CD14-positive monocyte (primary cell): ENCODE measurements around the gene RALB. TPM values are rescaled to one million over a fixed set of nuclear protein-coding genes. Genes with fewer than 3 reads are reported as not detected.

ENCODE experiments used
- DNase-seq, 3 donors: peaks; one replicate each; pipeline ENCODE4 v3.0.0-alpha.2; 2011 to 2022
- H2AFZ ChIP-seq: 2 replicates; pipeline ENCODE4 v1.6.0; 2012; ENCODE audit warnings: mild to moderate bottlenecking, low read depth, low read length, inconsistent platforms; ENCODE audit not compliant: insufficient read depth, poor library complexity, severe bottlenecking
- H3K27ac ChIP-seq, 2 donors: 1 replicate in 1 of 2; 2 replicates in 1 of 2; pipeline ENCODE4 v1.5.1; 2012 to 2013; ENCODE audit warnings: low read length in 2 of 2, control low read depth in 1 of 2, inconsistent platforms in 1 of 2, low read depth in 1 of 2, mild to moderate bottlenecking in 1 of 2
- H3K27me3 ChIP-seq, 2 donors: one replicate each; pipeline versions ENCODE4 v1.6.0 to v1.6.1; 2011 to 2013; ENCODE audit warnings: low read length in 2 of 2; ENCODE audit not compliant: control insufficient read depth in 2 of 2, insufficient read depth in 2 of 2
- H3K36me3 ChIP-seq, 2 donors: replicated peaks in 1 of 2; 1 replicate in 1 of 2; 2 replicates in 1 of 2; pipeline versions ENCODE4 v1.5.1 to v1.6.1; 2012 to 2013; ENCODE audit warnings: low read length in 2 of 2, control low read depth in 1 of 2, inconsistent platforms in 1 of 2, mild to moderate bottlenecking in 1 of 2; ENCODE audit not compliant: insufficient read depth in 2 of 2, control insufficient read depth in 1 of 2
- H3K4me1 ChIP-seq, 2 donors: 1 replicate in 1 of 2; 2 replicates in 1 of 2; pipeline versions ENCODE4 v1.5.1 to v1.6.1; 2012 to 2013; ENCODE audit warnings: low read length in 2 of 2, control low read depth in 1 of 2, inconsistent platforms in 1 of 2, mild to moderate bottlenecking in 1 of 2, moderate library complexity in 1 of 2; ENCODE audit not compliant: insufficient read depth in 2 of 2, control insufficient read depth in 1 of 2
- H3K4me2 ChIP-seq: replicated peaks from 2 replicates; pipeline ENCODE3; 2012; ENCODE audit warnings: low read length, moderate library complexity, mild to moderate bottlenecking; ENCODE audit not compliant: poor library complexity, severe bottlenecking; ENCODE audit errors: extremely low read depth
- H3K4me3 ChIP-seq, 3 experiments: fragments of 200-600 bp in 1 of 3; sonication (generic) in 1 of 3; replicated peaks in 1 of 3; 1 replicate in 2 of 3; 2 replicates in 1 of 3; pipeline ENCODE4 v1.5.1; 2011 to 2013; ENCODE audit warnings: low read length in 3 of 3, mild to moderate bottlenecking in 3 of 3, control low read depth in 2 of 3, low read depth in 2 of 3, inconsistent platforms in 1 of 3, moderate library complexity in 1 of 3
- H3K79me2 ChIP-seq: 2 replicates; pipeline ENCODE4 v1.6.0; 2012; ENCODE audit warnings: mild to moderate bottlenecking, control low read depth, inconsistent platforms, low read length, moderate library complexity; ENCODE audit not compliant: insufficient read depth
- H3K9ac ChIP-seq: 2 replicates; pipeline ENCODE4 v1.6.0; 2017; ENCODE audit warnings: low read length, mild to moderate bottlenecking; ENCODE audit not compliant: insufficient read depth, poor library complexity, severe bottlenecking
- H3K9me3 ChIP-seq, 2 donors: replicated peaks in 1 of 2; 1 replicate in 1 of 2; 2 replicates in 1 of 2; pipeline versions ENCODE4 v1.5.1 to v1.6.1; 2012 to 2013; ENCODE audit warnings: low read length in 2 of 2, control low read depth in 1 of 2; ENCODE audit not compliant: control insufficient read depth in 1 of 2, insufficient read depth in 1 of 2
- H4K20me1 ChIP-seq: 2 replicates; pipeline ENCODE4 v1.6.0; 2012; ENCODE audit warnings: mild to moderate bottlenecking, low read length, control low read depth, moderate library complexity; ENCODE audit not compliant: insufficient read depth
- H3K27ac Mint-ChIP-seq, 7 donors: one replicate each; pipeline ENCODE4 v1.8.0; 2020; ENCODE audit warnings: mild to moderate bottlenecking in 7 of 7, mixed read lengths in 7 of 7, moderate library complexity in 6 of 7, inconsistent platforms in 2 of 7
- H3K27me3 Mint-ChIP-seq, 3 donors: one replicate each; pipeline ENCODE4 v1.8.0; 2021 to 2022; ENCODE audit warnings: low read depth in 3 of 3, mild to moderate bottlenecking in 3 of 3, mixed read lengths in 3 of 3, moderate library complexity in 3 of 3, inconsistent platforms in 1 of 3
- H3K36me3 Mint-ChIP-seq, 2 donors: one replicate each; pipeline ENCODE4 v1.8.0; 2020; ENCODE audit warnings: mixed read lengths in 2 of 2, inconsistent platforms in 1 of 2, mild to moderate bottlenecking in 1 of 2
- H3K4me1 Mint-ChIP-seq: one replicate; pipeline ENCODE4 v1.8.0; 2020; ENCODE audit warnings: mild to moderate bottlenecking, mixed read lengths
- H3K4me3 Mint-ChIP-seq, 2 donors: one replicate each; pipeline ENCODE4 v1.8.0; 2020; ENCODE audit warnings: mild to moderate bottlenecking in 2 of 2, mixed read lengths in 2 of 2, moderate library complexity in 1 of 2
- H3K9me3 Mint-ChIP-seq, 7 donors: one replicate each; pipeline ENCODE4 v1.8.0; 2020 to 2022; ENCODE audit warnings: mixed read lengths in 7 of 7, mild to moderate bottlenecking in 6 of 7, moderate library complexity in 6 of 7, inconsistent platforms in 2 of 7
- WGBS: methylation state at CpG from one replicate; pipeline ENCODE4 v1.1.5; 2013; ENCODE audit warnings: missing lambda C conversion rate; ENCODE audit not compliant: insufficient coverage; 5-methylcytosine and 5-hydroxymethylcytosine counted together
- intact Hi-C, 2 donors: fragments of 100-400 bp; cut with micrococcal nuclease; formaldehyde crosslinking; loops; one replicate each; pipeline versions ENCODE4 v1.15.0 to v1.15.1; 2023
- polyA plus RNA-seq, 3 donors: library from polyadenylated mRNA; depleted of rRNA in 1 of 3; unstranded in 2 of 3; stranded (reverse) in 1 of 3; fragments of 300-500 nt in 2 of 3; fragments of >200 nt in 1 of 3; fragmentation: Illumina TruSeq in 2 of 3; gene quantifications; 1 replicate in 2 of 3; 2 replicates in 1 of 3; pipeline ENCODE4 v1.2.3, GENCODE V29; 2012 to 2021
- TF ChIP-seq, protein P1 (sequence below): fragments of 200-600 bp; IDR thresholded peaks from one replicate; pipeline ENCODE4 v1.8.0; 2022; ENCODE audit warnings: antibody characterized with exemption, mild to moderate bottlenecking

Gene RALB
- polyA plus RNA-seq, 3 donors: 57.2 to 163 (median 139) TPM

DNA sequence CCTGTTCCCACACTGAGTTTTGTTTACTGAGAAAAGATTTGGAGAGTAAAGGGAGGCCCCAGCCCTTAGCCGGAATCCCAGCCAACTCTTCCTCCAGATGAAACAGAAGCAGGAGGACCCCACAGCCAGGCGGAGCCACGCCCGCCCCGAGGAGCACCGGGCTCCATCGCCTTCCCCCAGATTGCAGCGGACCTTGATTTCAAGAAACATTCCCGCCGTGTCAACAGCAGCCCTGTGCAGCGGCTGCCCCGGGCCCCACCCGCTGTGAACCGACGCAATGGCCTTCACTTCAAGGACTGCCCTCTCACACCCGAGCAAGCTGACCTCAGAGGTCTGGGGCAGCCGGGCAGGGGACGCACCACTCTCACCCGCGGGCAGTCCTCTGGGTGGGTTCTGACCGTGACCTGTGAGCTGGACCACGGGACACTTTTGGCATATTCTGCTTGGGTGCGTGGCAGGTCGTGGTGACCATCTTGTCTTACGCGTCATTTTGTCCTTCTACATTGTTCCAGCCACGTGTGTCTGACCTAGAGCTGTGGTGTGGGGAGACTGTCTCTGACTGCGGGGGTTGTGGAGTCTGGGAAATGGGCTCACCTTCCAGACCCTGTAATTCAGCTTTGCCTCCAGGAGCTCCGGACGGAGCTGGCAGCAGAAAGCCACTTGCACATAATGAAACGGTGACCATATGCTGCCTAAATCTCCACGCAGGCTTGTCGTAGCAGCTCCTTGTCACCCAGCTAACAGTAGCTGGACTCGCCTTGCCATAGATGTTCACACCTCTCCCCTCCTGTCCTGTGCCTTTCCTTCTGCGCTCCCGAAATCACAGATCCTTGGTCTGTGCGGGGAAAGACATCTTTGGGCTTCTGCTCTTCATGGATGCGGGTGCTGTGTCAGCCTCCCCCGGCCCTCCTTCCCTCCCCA, 61.3 kb downstream of the RALB start:
- DNase-seq: no peak
- peaks cover 0 to 8% of the 10 kb centered on the region in 2 donors for H3K27me3 ChIP-seq
- peak overlapping the region in 2 of 3 experiments; percentile 3 to 66 for H3K4me3 ChIP-seq

More for the DNA sequence above, 61.3 kb downstream of the RALB start:
- Mint-ChIP-seq H3K27ac (no peak overlapping the region), H3K27me3 (peaks cover 19 to 28% (median 21%) of the 10 kb centered on the region in 3 donors), H3K4me3 (peak overlapping the region; percentile 70 to 90), H3K4me1 (peaks cover 19% of the 10 kb centered on the region), H3K9me3 (peaks cover 0 to 2% (median 0%) of the 10 kb centered on the region in 7 donors), H3K36me3 (no peaks in the 10 kb centered on the region)
- Histone ChIP-seq H2AFZ (peak overlapping the region; percentile 86), H3K4me1 (peaks cover 6 to 9% of the 10 kb centered on the region in 2 donors), H3K36me3 (no peaks in the 10 kb centered on the region), H3K9me3 (no peaks in the 10 kb centered on the region), H4K20me1 (no peaks in the 10 kb centered on the region), H3K27ac (no peak overlapping the region), H3K9ac (no peak overlapping the region), H3K79me2 (no peaks in the 10 kb centered on the region), H3K4me2 (peak overlapping the region; percentile 74)
- TF ChIP-seq, protein P1, sequence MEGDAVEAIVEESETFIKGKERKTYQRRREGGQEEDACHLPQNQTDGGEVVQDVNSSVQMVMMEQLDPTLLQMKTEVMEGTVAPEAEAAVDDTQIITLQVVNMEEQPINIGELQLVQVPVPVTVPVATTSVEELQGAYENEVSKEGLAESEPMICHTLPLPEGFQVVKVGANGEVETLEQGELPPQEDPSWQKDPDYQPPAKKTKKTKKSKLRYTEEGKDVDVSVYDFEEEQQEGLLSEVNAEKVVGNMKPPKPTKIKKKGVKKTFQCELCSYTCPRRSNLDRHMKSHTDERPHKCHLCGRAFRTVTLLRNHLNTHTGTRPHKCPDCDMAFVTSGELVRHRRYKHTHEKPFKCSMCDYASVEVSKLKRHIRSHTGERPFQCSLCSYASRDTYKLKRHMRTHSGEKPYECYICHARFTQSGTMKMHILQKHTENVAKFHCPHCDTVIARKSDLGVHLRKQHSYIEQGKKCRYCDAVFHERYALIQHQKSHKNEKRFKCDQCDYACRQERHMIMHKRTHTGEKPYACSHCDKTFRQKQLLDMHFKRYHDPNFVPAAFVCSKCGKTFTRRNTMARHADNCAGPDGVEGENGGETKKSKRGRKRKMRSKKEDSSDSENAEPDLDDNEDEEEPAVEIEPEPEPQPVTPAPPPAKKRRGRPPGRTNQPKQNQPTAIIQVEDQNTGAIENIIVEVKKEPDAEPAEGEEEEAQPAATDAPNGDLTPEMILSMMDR: no peak
- intact Hi-C loops: loop anchor here (5.0 to 10.0 kb wide), 3 partner anchors 89 to 612 kb away; partner anchors contain the start of gene TMEM185B (in 1 of the 2)
- WGBS: 80% methylated on average over 32 of the region's 39 CpGs
